Liver (tissue), 9 donors: Measurements from ENCODE around the gene KLHL9. TPM values are rescaled to one million over a fixed set of nuclear protein-coding genes. Genes with fewer than 3 reads are reported as not detected.
A peak's percentile ranks its signal among the peaks of the same experiment; 100 is the strongest.

Source experiments
- DNase-seq: peaks from one replicate; pipeline ENCODE4 v3.0.0-alpha.2; 2017; ENCODE audit warnings: low spot score
- H3K27ac ChIP-seq, 2 donors: one replicate each; pipeline ENCODE4 v1.7.0; 2013; ENCODE audit warnings: inconsistent platforms in 2 of 2, low read length in 2 of 2, control low read depth in 1 of 2, low read depth in 1 of 2, mild to moderate bottlenecking in 1 of 2
- H3K27me3 ChIP-seq, 4 donors: one replicate each; pipeline versions ENCODE4 v1.6.1 to v1.7.0; 2013; ENCODE audit warnings: low read length in 3 of 4, inconsistent platforms in 1 of 4, mild to moderate bottlenecking in 1 of 4, moderate library complexity in 1 of 4; ENCODE audit not compliant: control insufficient read depth in 4 of 4, insufficient read depth in 4 of 4
- H3K36me3 ChIP-seq, 4 donors: one replicate each; pipeline versions ENCODE4 v1.6.1 to v1.7.0; 2013; ENCODE audit warnings: low read length in 3 of 4, mild to moderate bottlenecking in 3 of 4, low read depth in 1 of 4, moderate library complexity in 1 of 4; ENCODE audit not compliant: control insufficient read depth in 4 of 4, insufficient read depth in 3 of 4
- H3K4me1 ChIP-seq, 4 donors: one replicate each; pipeline versions ENCODE4 v1.6.1 to v1.7.0; 2013; ENCODE audit warnings: low read length in 3 of 4, mild to moderate bottlenecking in 3 of 4, moderate library complexity in 1 of 4; ENCODE audit not compliant: control insufficient read depth in 4 of 4, insufficient read depth in 4 of 4
- H3K4me3 ChIP-seq, 3 donors: one replicate each; pipeline versions ENCODE4 v1.6.1 to v1.7.0; 2013; ENCODE audit warnings: low read length in 3 of 3, control low read depth in 1 of 3, low read depth in 1 of 3, mild to moderate bottlenecking in 1 of 3
- H3K9ac ChIP-seq, 2 donors: one replicate each; pipeline ENCODE4 v1.7.0; 2013; ENCODE audit warnings: low read length in 2 of 2, mild to moderate bottlenecking in 2 of 2, moderate library complexity in 2 of 2, control low read depth in 1 of 2, low read depth in 1 of 2
- H3K9me3 ChIP-seq, 4 donors: one replicate each; pipeline versions ENCODE4 v1.6.1 to v1.7.0; 2013; ENCODE audit warnings: low read length in 3 of 4; ENCODE audit not compliant: control insufficient read depth in 4 of 4
- CTCF ChIP-seq: fragments of 150-350 bp; IDR thresholded peaks from 2 replicates; pipeline ENCODE4 v1.5.1; 2017; ENCODE audit warnings: improper control_type of control experiment, low read depth, low read length; ENCODE audit not compliant: missing input control
- EGR1 ChIP-seq, 2 donors: IDR thresholded peaks; 2 replicates each; pipeline ENCODE4 v1.6.1; 2016 to 2018; ENCODE audit warnings: antibody characterized with exemption in 2 of 2, low read depth in 2 of 2
- FOXA2 ChIP-seq: IDR thresholded peaks from 2 replicates; pipeline ENCODE4 v1.6.1; 2016; ENCODE audit warnings: antibody characterized with exemption
- GABPA ChIP-seq, 2 donors: IDR thresholded peaks in 1 of 2; conservative IDR thresholded peaks in 1 of 2; 2 replicates each; pipeline ENCODE4 v1.6.1; 2016; ENCODE audit warnings: antibody characterized with exemption in 2 of 2, mild to moderate bottlenecking in 1 of 2, moderate library complexity in 1 of 2
- HNF4A ChIP-seq, 2 donors: conservative IDR thresholded peaks; 2 replicates each; pipeline ENCODE4 v1.6.1; 2016; ENCODE audit warnings: antibody characterized with exemption in 2 of 2, mild to moderate bottlenecking in 2 of 2
- HNF4G ChIP-seq: IDR thresholded peaks from 2 replicates; pipeline ENCODE4 v1.6.1; 2016; ENCODE audit warnings: antibody characterized with exemption
- JUND ChIP-seq, 2 donors: IDR thresholded peaks; 2 replicates each; pipeline ENCODE4 v1.6.1; 2016; ENCODE audit warnings: antibody characterized with exemption in 2 of 2
- MAX ChIP-seq: IDR thresholded peaks from 2 replicates; pipeline ENCODE4 v1.6.1; 2016; ENCODE audit warnings: antibody characterized with exemption
- NR2F2 ChIP-seq: IDR thresholded peaks from 2 replicates; pipeline ENCODE4 v1.6.1; 2016; ENCODE audit warnings: antibody characterized with exemption
- RAD21 ChIP-seq, 2 donors: IDR thresholded peaks; 2 replicates each; pipeline ENCODE4 v1.6.1; 2016; ENCODE audit warnings: antibody characterized with exemption in 2 of 2, mild to moderate bottlenecking in 2 of 2
- REST ChIP-seq: IDR thresholded peaks from 2 replicates; pipeline ENCODE4 v1.6.1; 2016; ENCODE audit warnings: antibody characterized with exemption, mild to moderate bottlenecking
- RXRA ChIP-seq, 2 donors: IDR thresholded peaks; 2 replicates each; pipeline ENCODE4 v1.6.1; 2017 to 2018; ENCODE audit warnings: antibody characterized with exemption in 2 of 2, mild to moderate bottlenecking in 1 of 2
- SP1 ChIP-seq: IDR thresholded peaks from 2 replicates; pipeline ENCODE4 v1.6.1; 2018; ENCODE audit warnings: antibody characterized with exemption, mild to moderate bottlenecking
- TAF1 ChIP-seq: conservative IDR thresholded peaks from 2 replicates; pipeline ENCODE4 v1.6.1; 2016; ENCODE audit warnings: antibody characterized with exemption, mild to moderate bottlenecking
- YY1 ChIP-seq: IDR thresholded peaks from 2 replicates; pipeline ENCODE4 v1.6.1; 2016; ENCODE audit warnings: antibody characterized with exemption, mild to moderate bottlenecking
- ZBTB33 ChIP-seq: IDR thresholded peaks from 2 replicates; pipeline ENCODE4 v1.6.1; 2016; ENCODE audit warnings: antibody characterized with exemption
- WGBS: extraction: QIAGEN DNeasy Blood & Tissue Kit; methylation state at CpG from one replicate; pipeline ENCODE4 v1.1.7; 2013; 5-methylcytosine and 5-hydroxymethylcytosine counted together
- polyA plus RNA-seq, 2 donors: library from polyadenylated mRNA; stranded (reverse) in 1 of 2; unstranded in 1 of 2; fragments of 200-250 nt in 1 of 2; fragments of >200 nt in 1 of 2; fragmentation: Nextera tagmentation in 1 of 2; extraction: Ambion mirVana in 1 of 2; gene quantifications; one replicate each; pipeline versions ENCODE4 v1.2.1 to v1.2.3, GENCODE V29; 2013 to 2015
- total RNA-seq, 2 donors: library from RNA; depleted of rRNA; stranded (reverse); fragments of >200 nt; gene quantifications; one replicate each; pipeline ENCODE4 v1.2.3, GENCODE V29; 2014
- donor health status: healthy.
- donor health status: healthy.
- donor health status: healthy.
- donor health status: healthy.
- donor health status: healthy.

The KLHL9 gene
- total and polyA plus RNA-seq, 4 donors: 5.6 to 14.5 (median 9.8) TPM

GRCh38 chr9:21326526-21327139 is 8.6 kb downstream of the KLHL9 start:
- no peaks in the 10 kb centered on the region for H3K9me3 ChIP-seq
- H3K9ac ChIP-seq: no peak overlapping the region
- H3K36me3 ChIP-seq: peaks cover 4 to 9% (median 8%) of the 10 kb centered on the region in 4 donors
- no peak overlapping the region for H3K4me3 ChIP-seq
- H3K4me1 ChIP-seq: peaks cover 1 to 7% (median 3%) of the 10 kb centered on the region in 4 donors
- WGBS: 39% methylated on average over 2 of the region's 2 CpGs
- no peak for TF ChIP-seq HNF4A (conservative IDR thresholded peaks at IDR 0.05)
- peak; percentile 66 for TF ChIP-seq CTCF
- no peak for TF ChIP-seq YY1
- TF ChIP-seq TAF1: no peak
- TF ChIP-seq MAX: no peak
- TF ChIP-seq RAD21 (IDR thresholded peaks at IDR 0.05): peak; percentile 91 to 92
- DNase-seq: no peak
- H3K27ac ChIP-seq: no peak overlapping the region
- no peaks in the 10 kb centered on the region for H3K27me3 ChIP-seq

- no peaks in the 10 kb centered on the region for H3K9me3 ChIP-seq
- H3K9ac ChIP-seq: no peak overlapping the region
- no peak overlapping the region for H3K27ac ChIP-seq
- no peak for DNase-seq
- no peak overlapping the region for H3K4me3 ChIP-seq
- 89% methylated on average over 4 of the region's 4 CpGs for WGBS
- no peaks in the 10 kb centered on the region for H3K4me1 ChIP-seq
- TF ChIP-seq RAD21 (IDR thresholded peaks at IDR 0.05) (no peak), EGR1 (IDR thresholded peaks at IDR 0.05; ENCODE audit: low read depth in 2 of 2) (no peak), JUND (IDR thresholded peaks at IDR 0.05) (no peak), TAF1 (no peak), MAX (no peak), ZBTB33 (no peak), REST (no peak), NR2F2 (no peak), CTCF (no peak), SP1 (no peak), HNF4G (no peak), YY1 (no peak), FOXA2 (no peak), RXRA (IDR thresholded peaks at IDR 0.05) (no peak), HNF4A (conservative IDR thresholded peaks at IDR 0.05) (no peak), GABPA (IDR thresholded peaks at IDR 0.05 in 1 of 2, conservative IDR thresholded peaks at IDR 0.05 in 1 of 2) (no peak)
- no peaks in the 10 kb centered on the region for H3K27me3 ChIP-seq
- H3K36me3 ChIP-seq: peaks cover 4 to 9% (median 8%) of the 10 kb centered on the region in 4 donors
Observed at GRCh38 chr9:21324047-21324446, 11.2 kb downstream of the KLHL9 start.
